ENCODE results near the gene PTPN6. TPM values are rescaled to one million over a fixed set of nuclear protein-coding genes. Genes with fewer than 3 reads are reported as not detected.
A peak's percentile ranks its signal among the peaks of the same experiment; 100 is the strongest.

The PTPN6 gene
- total RNA-seq, 1 experiment from 2014 or later = 19.8 TPM

DNA sequence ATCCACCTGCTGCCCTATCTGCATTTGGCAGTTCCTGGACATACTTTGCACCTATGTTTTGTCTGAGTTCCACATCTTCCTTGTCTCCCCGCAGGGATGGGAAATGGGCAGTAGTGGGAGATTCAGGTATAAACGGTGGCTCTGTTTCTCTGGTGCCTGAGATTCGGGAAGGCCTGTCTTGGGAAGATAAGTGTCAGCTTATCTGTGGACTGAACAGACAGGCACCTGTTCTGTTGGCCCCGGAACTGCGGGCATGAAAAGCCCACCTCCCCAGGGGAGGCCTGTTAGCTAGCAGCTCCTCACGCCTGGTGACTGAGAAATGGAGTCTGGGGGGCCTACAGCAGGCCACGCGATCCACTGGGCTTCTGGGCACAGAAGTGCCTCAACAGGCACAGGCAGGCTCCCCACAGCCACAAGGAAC lies 13.5 kb downstream of the PTPN6 start:
- peak overlapping the region; percentile 53 to 92 (median 92); a peak in 5 of 7 replicates for H3K27ac Mint-ChIP-seq
- Histone ChIP-seq H3K18ac (ENCODE audit: insufficient read length, low read depth, low read length) (peak overlapping the region; percentile 39), H4K20me1 (ENCODE audit: control insufficient read depth, insufficient read depth, insufficient read length) (peaks cover 2% of the 10 kb centered on the region), H3K27me3 (ENCODE audit: insufficient read depth, low read length) (no peaks in the 10 kb centered on the region), H2BK120ac (ENCODE audit: low read depth, low read length, poor library complexity, severe bottlenecking) (no peak overlapping the region), H4K5ac (ENCODE audit: insufficient read length, low read depth, low read length) (no peak overlapping the region), H4K91ac (ENCODE audit: insufficient read length, low read depth, low read length) (no peak overlapping the region), H3K14ac (ENCODE audit: insufficient read depth, low read length) (no peak overlapping the region; the same call in 1 of the 2 replicates), H3K9me3 (ENCODE audit: control insufficient read depth, low read depth, low read length) (no peaks in the 10 kb centered on the region), H3K23me2 (ENCODE audit: insufficient read length, low read depth, low read length, poor library complexity, severe bottlenecking) (peaks cover 17% of the 10 kb centered on the region), H2BK15ac (ENCODE audit: low read depth, low read length) (no peak overlapping the region), H2BK12ac (ENCODE audit: insufficient read length, low read depth, low read length) (no peak overlapping the region), H3K27ac (ENCODE audit: insufficient read length, low read depth, low read length) (peak overlapping the region; percentile 34), H3K79me1 (ENCODE audit: insufficient read depth, low read depth, low read length, poor library complexity, severe bottlenecking) (peaks cover 7% of the 10 kb centered on the region), H3K23ac (ENCODE audit: insufficient read length, low read depth, low read length) (no peak overlapping the region), H4K8ac (replicated peaks; ENCODE audit: insufficient read length, low read depth, low read length) (no peak overlapping the region), H3K9ac (ENCODE audit: extremely low read depth, insufficient read length, low read length) (peak overlapping the region; percentile 48), H3K4ac (ENCODE audit: low read depth, low read length) (no peak overlapping the region; the same call in 1 of the 2 replicates), H3K56ac (ENCODE audit: insufficient read length, low read depth, low read length) (no peak overlapping the region), H3T11ph (ENCODE audit: low read length) (no peak overlapping the region), H3K79me2 (ENCODE audit: insufficient read depth, low read length) (peaks cover 5% of the 10 kb centered on the region; the same call in 1 of the 2 replicates), H2AFZ (ENCODE audit: low read length) (no peak overlapping the region), H3K4me2 (ENCODE audit: insufficient read depth, insufficient read length, low read length) (peak overlapping the region; percentile 72), H2AK5ac (ENCODE audit: insufficient read length, low read length) (no peak overlapping the region), H2BK5ac (ENCODE audit: insufficient read length, low read length) (no peak overlapping the region), H3K4me1 (ENCODE audit: insufficient read depth, low read length) (peaks cover 6% of the 10 kb centered on the region; the same call in 1 of the 2 replicates), H2BK20ac (ENCODE audit: low read depth, low read length, poor library complexity, severe bottlenecking) (no peak overlapping the region)
- H3K27me3 Mint-ChIP-seq (ENCODE audit: low read depth) = no peaks in the 10 kb centered on the region
- no peak for TF ChIP-seq CTCF (conservative IDR thresholded peaks at IDR 0.05)
- peaks cover 49 to 63% of the 10 kb centered on the region in 2 experiments for H3K4me1 Mint-ChIP-seq
- no peak for DNase-seq
- WGBS (ENCODE audit: extremely low coverage, insufficient read length, low lambda C conversion rate) = no CpG with 5 or more reads among the region's 8 CpGs
- H3K4me3 Mint-ChIP-seq = peak overlapping the region; percentile 39 to 82; a peak in 3 of 5 replicates
- peaks cover 36 to 54% (median 42%) of the 10 kb centered on the region in 3 experiments for H3K36me3 Mint-ChIP-seq (ENCODE audit: insufficient read depth in 1 of 3, low read depth in 3 of 3)
- H3K9me3 Mint-ChIP-seq = no peaks in the 10 kb centered on the region; a peak in 1 of 5 replicates

Data from H9 (cell line).